HEK293T (cell line): ENCODE measurements around the gene CXCL17.

Source experiments
- ARNT ChIP-seq: fragments of 450-650 bp; IDR thresholded peaks from 2 replicates; pipeline ENCODE4 v1.6.1; 2017; ENCODE audit warnings: mild to moderate bottlenecking
- BHLHE40 ChIP-seq: fragments of 450-650 bp; IDR thresholded peaks from 2 replicates; pipeline ENCODE4 v1.6.1; 2016; ENCODE audit warnings: mild to moderate bottlenecking, moderate library complexity, borderline replicate concordance
- ELF4 ChIP-seq: fragments of 450-650 bp; IDR thresholded peaks from 2 replicates; pipeline ENCODE4 v1.6.1; 2017; ENCODE audit warnings: antibody characterized with exemption
- FOXA1 ChIP-seq: fragments of 450-650 bp; IDR thresholded peaks from 2 replicates; pipeline ENCODE4 v1.6.1; 2016; ENCODE audit warnings: mild to moderate bottlenecking
- FOXK2 ChIP-seq: fragments of 450-650 bp; IDR thresholded peaks from 2 replicates; pipeline ENCODE4 v1.6.1; 2016; ENCODE audit warnings: mild to moderate bottlenecking
- FOXM1 ChIP-seq: fragments of 450-650 bp; IDR thresholded peaks from 2 replicates; pipeline ENCODE4 v1.6.1; 2017; ENCODE audit warnings: mild to moderate bottlenecking, borderline replicate concordance
- L3MBTL2 ChIP-seq: fragments of 450-650 bp; conservative IDR thresholded peaks from 2 replicates; pipeline ENCODE4 v1.6.1; 2016; ENCODE audit warnings: mild to moderate bottlenecking
- NFRKB ChIP-seq: fragments of 450-650 bp; IDR thresholded peaks from 2 replicates; pipeline ENCODE4 v1.6.1; 2016; ENCODE audit warnings: mild to moderate bottlenecking, moderate library complexity
- SP1 ChIP-seq: fragments of 450-650 bp; IDR thresholded peaks from 2 replicates; pipeline ENCODE4 v1.6.1; 2017
- SUZ12 ChIP-seq: fragments of 450-650 bp; IDR thresholded peaks from 2 replicates; pipeline ENCODE4 v1.6.1; 2016; ENCODE audit warnings: mild to moderate bottlenecking

- TF ChIP-seq SP1 (no peak), FOXM1 (no peak), SUZ12 (no peak), BHLHE40 (no peak), ELF4 (no peak), NFRKB (no peak), FOXK2 (no peak), L3MBTL2 (no peak), ARNT (no peak), FOXA1 (no peak)
These were observed 9.1 kb downstream of the CXCL17 start for GRCh38 chr19:42433503-42434260.
